Upper lobe of right lung (tissue), 1 donor: ENCODE results near the gene CAPSL. TPM values are rescaled to one million over a fixed set of nuclear protein-coding genes. Genes with fewer than 3 reads are reported as not detected.

ENCODE experiments used
- ATAC-seq: fragments of 200-7000 bp; cut with Tn5 transposase; one replicate; pipeline ENCODE4 v1.9.1; 2020; ENCODE audit warnings: mild to moderate bottlenecking, moderate library complexity
- DNase-seq: peaks from one replicate; pipeline ENCODE4 v3.0.0-alpha.2; 2020
- H3K27ac ChIP-seq: fragments of 200-600 bp; one replicate; pipeline ENCODE4 v1.8.0; 2022
- H3K27me3 ChIP-seq: fragments of 200-600 bp; one replicate; pipeline ENCODE4 v1.8.0; 2022; ENCODE audit warnings: mild to moderate bottlenecking
- H3K36me3 ChIP-seq: fragments of 200-600 bp; one replicate; pipeline ENCODE4 v1.8.0; 2022
- H3K4me1 ChIP-seq: fragments of 200-600 bp; one replicate; pipeline ENCODE4 v1.8.0; 2022
- H3K4me3 ChIP-seq: fragments of 200-600 bp; one replicate; pipeline ENCODE4 v1.8.0; 2022; ENCODE audit warnings: mild to moderate bottlenecking
- H3K9me3 ChIP-seq: fragments of 200-600 bp; one replicate; pipeline ENCODE4 v1.8.0; 2022
- CTCF ChIP-seq: fragments of 200-600 bp; IDR thresholded peaks from one replicate; pipeline ENCODE4 v1.8.0; 2022; ENCODE audit warnings: antibody characterized with exemption
- intact Hi-C: fragments of 100-400 bp; cut with DNase I; formaldehyde crosslinking; loops from one replicate; pipeline ENCODE4 v1.11.0; 2022
- total RNA-seq: library from RNA; stranded (reverse); fragmentation: NEBNext Ultra II Directional; extraction: Animal tissue kit (Norgen Biotek cat#: 25700); gene quantifications from one replicate; pipeline ENCODE4 v1.2.1, GENCODE V29; 2021
- donor health status: DM: no; HTN: yes; CAD: no; lungs with severe emphysema.

Gene CAPSL
- total RNA-seq, 1 donor from 2014 or later: not detected

GRCh38 chr5:35879096-35879495, 59.3 kb downstream of the CAPSL start:
- ATAC-seq (no peak), DNase-seq (no peak)
- Histone ChIP-seq H3K27ac (no peak overlapping the region), H3K4me1 (peaks cover 4% of the 10 kb centered on the region), H3K36me3 (no peaks in the 10 kb centered on the region), H3K9me3 (no peaks in the 10 kb centered on the region), H3K27me3 (no peaks in the 10 kb centered on the region), H3K4me3 (no peak overlapping the region)
- no peak for TF ChIP-seq CTCF
- intact Hi-C loops: no loop called here

GRCh38 chr5:35878079-35878478, 60.3 kb downstream of the CAPSL start:
- intact Hi-C loops: no loop called here
- H3K9me3 ChIP-seq: no peaks in the 10 kb centered on the region
- no peak overlapping the region for H3K27ac ChIP-seq
- H3K4me3 ChIP-seq: no peak overlapping the region
- TF ChIP-seq CTCF: no peak
- DNase-seq: no peak
- H3K36me3 ChIP-seq: no peaks in the 10 kb centered on the region
- no peaks in the 10 kb centered on the region for H3K27me3 ChIP-seq
- no peaks in the 10 kb centered on the region for H3K4me1 ChIP-seq
- no peak for ATAC-seq

GRCh38 chr5:35877655-35878054, 60.8 kb downstream of the CAPSL start:
- no peaks in the 10 kb centered on the region for H3K4me1 ChIP-seq
- no peaks in the 10 kb centered on the region for H3K27me3 ChIP-seq
- H3K36me3 ChIP-seq: no peaks in the 10 kb centered on the region
- H3K9me3 ChIP-seq: no peaks in the 10 kb centered on the region
- ATAC-seq (no peak), DNase-seq (no peak)
- no peak overlapping the region for H3K27ac ChIP-seq
- intact Hi-C loops: no loop called here
- no peak for TF ChIP-seq CTCF
- no peak overlapping the region for H3K4me3 ChIP-seq

- TF ChIP-seq CTCF: no peak
- no peak overlapping the region for H3K27ac ChIP-seq
- DNase-seq: no peak
- H3K36me3 ChIP-seq: no peaks in the 10 kb centered on the region
- ATAC-seq: peak; percentile 54
- no peaks in the 10 kb centered on the region for H3K27me3 ChIP-seq
- intact Hi-C loops: no loop called here
- no peaks in the 10 kb centered on the region for H3K4me1 ChIP-seq
- no peak overlapping the region for H3K4me3 ChIP-seq
- H3K9me3 ChIP-seq: no peaks in the 10 kb centered on the region
Measured at GRCh38 chr5:35876922-35877321, 61.5 kb downstream of the CAPSL start.

GRCh38 chr5:35876454-35876853, 62.0 kb downstream of the CAPSL start:
- Histone ChIP-seq H3K27ac (no peak overlapping the region), H3K4me1 (no peaks in the 10 kb centered on the region), H3K9me3 (no peaks in the 10 kb centered on the region), H3K36me3 (peaks cover 4% of the 10 kb centered on the region), H3K27me3 (no peaks in the 10 kb centered on the region), H3K4me3 (no peak overlapping the region)
- no peak for TF ChIP-seq CTCF
- intact Hi-C loops: no loop called here
- no peak for DNase-seq
- no peak for ATAC-seq

- no peak overlapping the region for H3K27ac ChIP-seq
- H3K4me3 ChIP-seq: no peak overlapping the region
- no peaks in the 10 kb centered on the region for H3K4me1 ChIP-seq
- DNase-seq (no peak), ATAC-seq (no peak)
- intact Hi-C loops: no loop called here
- H3K9me3 ChIP-seq: no peaks in the 10 kb centered on the region
- H3K36me3 ChIP-seq: peaks cover 18% of the 10 kb centered on the region
- TF ChIP-seq CTCF: no peak
- H3K27me3 ChIP-seq: no peaks in the 10 kb centered on the region
Measured at GRCh38 chr5:35870605-35871004, 67.8 kb downstream of the CAPSL start.
